G401 (cell line): ENCODE results near the gene OR6N2. TPM values are rescaled to one million over a fixed set of nuclear protein-coding genes. Genes with fewer than 3 reads are reported as not detected.

ENCODE experiments used
- DNase-seq: peaks from one replicate; pipeline ENCODE4 v3.0.0-alpha.2; 2015; ENCODE audit warnings: low spot score
- in situ Hi-C: cut with HindIII; loops from 2 replicates; pipeline ENCODE4 v1.10.0; 2016; ENCODE audit warnings: low sequenced_read_pairs, mixed read lengths
- total RNA-seq: library from RNA; depleted of rRNA; stranded (reverse); fragments of >200 nt; shearing (Covaris generic); gene quantifications from 2 replicates; pipeline ENCODE4 v1.2.3, GENCODE V29; 2014; rRNA removed

Gene OR6N2
- not detected in 2 replicates for total RNA-seq

DNA sequence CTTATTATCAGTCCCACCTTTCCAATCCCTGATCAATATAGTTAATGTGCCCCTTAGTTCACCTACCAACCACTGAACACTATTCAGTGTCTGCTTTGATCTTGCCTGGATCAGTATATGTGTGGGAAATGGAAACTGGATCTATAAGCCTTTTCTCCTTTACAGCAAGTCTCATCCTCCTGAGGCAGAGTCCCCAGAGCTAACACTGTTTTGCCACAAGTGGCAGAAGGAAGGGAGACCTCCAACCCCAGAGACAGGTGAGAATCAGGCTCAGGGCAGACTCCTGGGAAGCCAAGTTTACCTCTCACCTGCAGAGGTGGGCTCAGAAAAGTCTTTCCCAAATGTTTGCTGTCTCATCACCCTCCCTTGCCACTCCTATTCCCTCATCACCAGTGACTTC lies at the start of gene OR6N2:
Gene OR6N2 (minus strand): TSS at position 101 of the 400 bp plus-strand sequence. CDS start 3,569 bp downstream, outside the sequence.
- in situ Hi-C loops = no loop called here
- no peak for DNase-seq

DNA sequence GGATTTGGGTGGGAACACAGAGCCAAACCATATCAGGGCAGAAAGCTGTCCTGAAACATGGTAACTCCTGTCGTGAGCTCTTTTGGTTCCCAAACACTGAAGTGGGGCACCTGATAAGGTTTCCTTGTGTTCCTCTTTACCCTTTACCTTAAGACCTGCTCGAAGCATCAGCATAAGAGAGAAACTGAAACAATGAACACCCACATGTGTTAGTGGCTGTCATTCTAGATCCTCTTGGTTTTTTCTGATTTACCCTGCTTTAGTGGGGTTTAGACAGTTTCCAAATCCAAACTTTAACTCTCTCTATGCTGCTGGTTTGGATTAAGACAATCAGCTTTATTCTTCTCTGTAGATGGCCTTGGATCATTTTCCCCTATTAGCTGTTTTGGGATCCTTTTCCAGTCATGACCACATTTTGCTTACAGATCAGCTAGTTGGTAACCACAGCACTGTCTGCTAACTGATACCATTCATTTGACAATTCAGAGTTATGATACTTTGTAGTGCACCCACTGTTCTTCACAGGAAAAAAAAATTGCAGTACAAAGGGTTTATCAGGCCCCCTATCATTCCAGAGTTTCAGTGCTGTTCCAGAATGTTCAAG lies 49.2 kb upstream of the OR6N2 start:
- in situ Hi-C loops = no loop called here
- DNase-seq = no peak

- no peak for DNase-seq
- in situ Hi-C loops = no loop called here
Measured at GRCh38 chr1:158821723-158822122, 40.7 kb upstream of the OR6N2 start.

GRCh38 chr1:158819461-158820443 lies 38.7 kb upstream of the OR6N2 start:
- in situ Hi-C loops = no loop called here

DNA sequence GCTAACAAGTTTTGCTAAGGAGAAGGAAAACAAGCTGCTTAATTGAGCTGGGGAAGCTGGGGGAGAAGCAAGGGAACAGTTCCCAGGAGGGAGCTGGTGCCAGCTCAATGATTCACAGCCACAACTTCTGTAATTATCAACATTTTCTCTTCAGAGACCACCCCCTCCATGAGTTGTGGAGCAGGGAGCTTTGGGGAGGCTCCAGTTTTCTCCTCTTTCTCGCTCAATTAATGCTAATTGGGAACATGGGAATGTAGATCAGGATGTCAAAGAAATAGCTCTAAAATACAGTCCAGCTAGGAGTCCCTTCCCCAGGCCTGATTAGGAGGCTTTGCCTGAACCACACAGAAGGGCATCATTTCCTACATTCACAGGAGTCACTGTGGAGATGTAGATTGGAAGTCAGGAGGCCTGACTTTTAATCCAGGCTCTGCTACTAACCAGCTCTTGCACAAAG lies 38.0 kb upstream of the OR6N2 start:
- in situ Hi-C loops = no loop called here

More at GRCh38 chr1:158819461-158820443, 38.7 kb upstream of the OR6N2 start:
- DNase-seq = no peak

GRCh38 chr1:158818560-158818959 lies 37.6 kb upstream of the OR6N2 start:
- in situ Hi-C loops = no loop called here
- no peak for DNase-seq

More for the DNA sequence above, 38.0 kb upstream of the OR6N2 start:
- no peak for DNase-seq

- no peak for DNase-seq
- in situ Hi-C loops = no loop called here
Measured at GRCh38 chr1:158814970-158815369, 34.0 kb upstream of the OR6N2 start.

DNA sequence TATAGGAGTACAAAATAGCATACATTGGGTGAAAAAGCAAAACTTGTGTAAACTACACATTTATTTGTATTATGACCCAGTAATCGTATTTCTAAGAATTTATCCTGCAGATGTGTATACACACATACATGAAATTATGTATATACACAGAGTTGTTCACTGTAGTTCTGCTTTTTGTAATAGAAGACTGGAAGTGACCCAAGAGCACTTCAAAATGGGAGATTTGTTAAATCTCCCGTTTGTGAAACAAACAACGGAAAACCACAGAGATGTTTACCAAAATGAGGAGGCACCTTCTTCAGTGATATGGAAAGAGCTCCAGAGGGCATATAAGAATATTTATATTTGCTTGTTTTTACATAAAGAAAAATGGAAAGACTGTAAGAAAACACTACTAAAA lies 32.2 kb upstream of the OR6N2 start:
- in situ Hi-C loops = no loop called here
- no peak for DNase-seq

- in situ Hi-C loops = no loop called here
- no peak for DNase-seq
Measured at GRCh38 chr1:158812336-158812735, 31.3 kb upstream of the OR6N2 start.

DNA sequence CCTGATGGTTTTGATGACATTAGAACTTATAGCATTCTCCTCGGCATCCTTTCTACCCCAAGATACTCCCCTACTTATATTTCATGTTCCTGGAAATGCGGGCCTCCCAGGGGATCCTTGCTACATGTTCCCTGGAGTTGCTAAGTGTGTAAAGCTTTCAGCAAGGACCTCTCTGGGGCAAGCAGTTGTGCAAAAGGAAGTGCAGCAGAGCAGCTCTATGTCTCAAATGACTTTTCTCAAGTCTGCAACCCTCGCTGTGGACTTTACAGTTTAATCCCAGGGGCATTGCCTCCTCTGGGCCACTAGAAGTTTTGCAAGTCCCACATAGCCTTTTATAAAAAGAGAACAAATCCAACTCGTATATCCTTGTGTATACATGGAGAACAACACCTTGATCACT lies 29.3 kb upstream of the OR6N2 start:
- in situ Hi-C loops = no loop called here
- no peak for DNase-seq

DNA sequence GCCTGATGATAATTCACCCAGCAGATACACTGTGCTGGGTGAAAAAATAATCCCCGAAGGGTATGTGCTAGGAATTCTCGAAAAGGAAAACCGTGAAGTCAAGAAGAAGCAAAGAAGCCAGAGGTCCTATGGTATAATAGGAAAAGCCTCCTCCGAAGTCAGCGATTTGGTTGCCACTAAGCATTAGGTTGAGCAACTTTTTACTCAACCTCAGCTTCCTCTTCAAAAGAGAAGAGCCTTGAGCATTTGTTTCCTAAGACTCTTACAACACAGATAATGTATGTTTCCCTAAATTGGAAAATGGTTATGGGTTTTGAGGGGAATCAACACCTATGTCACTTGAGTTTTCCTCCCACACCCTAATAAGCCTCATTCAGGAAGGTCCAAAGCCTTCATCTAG lies 28.9 kb upstream of the OR6N2 start:
- DNase-seq = no peak
- in situ Hi-C loops = no loop called here

- in situ Hi-C loops = no loop called here
Measured at GRCh38 chr1:158809256-158809655, 28.3 kb upstream of the OR6N2 start.

GRCh38 chr1:158806916-158807536 lies 26.0 kb upstream of the OR6N2 start:
- DNase-seq = no peak
- in situ Hi-C loops = no loop called here

More at GRCh38 chr1:158809256-158809655, 28.3 kb upstream of the OR6N2 start:
- DNase-seq = no peak

- in situ Hi-C loops = no loop called here
Measured at GRCh38 chr1:158803678-158804077, 22.7 kb upstream of the OR6N2 start.

DNA sequence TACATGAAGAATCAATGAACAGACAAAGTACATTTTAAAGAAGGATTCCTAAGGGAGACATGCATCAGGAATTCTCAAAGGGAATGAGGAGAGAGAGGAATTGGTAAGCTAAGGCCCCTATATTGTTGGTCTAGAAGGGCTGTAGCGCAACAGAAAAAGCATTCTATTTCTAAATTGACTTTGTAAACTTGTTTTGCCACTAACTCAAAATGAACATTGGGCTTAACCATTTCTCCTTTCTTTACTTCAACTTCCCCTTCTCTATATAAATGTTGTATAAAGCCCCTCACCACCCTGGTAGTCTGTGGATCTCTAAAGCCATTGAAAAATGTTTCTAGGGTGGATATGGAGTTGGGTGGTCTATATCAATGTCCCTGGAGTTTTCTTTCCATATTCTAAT lies 20.4 kb upstream of the OR6N2 start:
- in situ Hi-C loops = no loop called here
- no peak for DNase-seq

More at GRCh38 chr1:158803678-158804077, 22.7 kb upstream of the OR6N2 start:
- no peak for DNase-seq

DNA sequence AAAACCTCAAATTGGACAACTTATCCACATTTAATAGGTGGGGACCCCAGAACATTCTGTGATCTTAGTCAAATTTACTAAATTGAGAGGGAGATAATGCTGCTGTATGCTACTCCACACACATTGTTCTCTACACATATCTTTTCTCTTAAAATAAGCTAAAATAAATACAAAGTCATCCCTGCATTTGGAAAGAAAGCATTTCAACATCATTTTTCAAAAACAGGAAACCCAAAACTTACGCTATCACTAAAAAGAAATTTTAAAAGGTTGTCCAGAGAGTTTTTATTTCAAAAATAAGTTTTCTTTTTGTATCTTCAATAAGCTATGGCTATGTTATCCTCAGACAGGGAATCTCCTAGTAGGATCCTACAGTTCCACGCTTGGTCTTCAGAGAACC lies 19.5 kb upstream of the OR6N2 start:
- in situ Hi-C loops = no loop called here
- no peak for DNase-seq

GRCh38 chr1:158799689-158800088 lies 18.7 kb upstream of the OR6N2 start:
- DNase-seq = no peak
- in situ Hi-C loops = no loop called here

GRCh38 chr1:158798531-158798930 lies 17.5 kb upstream of the OR6N2 start:
- in situ Hi-C loops = no loop called here
- no peak for DNase-seq

DNA sequence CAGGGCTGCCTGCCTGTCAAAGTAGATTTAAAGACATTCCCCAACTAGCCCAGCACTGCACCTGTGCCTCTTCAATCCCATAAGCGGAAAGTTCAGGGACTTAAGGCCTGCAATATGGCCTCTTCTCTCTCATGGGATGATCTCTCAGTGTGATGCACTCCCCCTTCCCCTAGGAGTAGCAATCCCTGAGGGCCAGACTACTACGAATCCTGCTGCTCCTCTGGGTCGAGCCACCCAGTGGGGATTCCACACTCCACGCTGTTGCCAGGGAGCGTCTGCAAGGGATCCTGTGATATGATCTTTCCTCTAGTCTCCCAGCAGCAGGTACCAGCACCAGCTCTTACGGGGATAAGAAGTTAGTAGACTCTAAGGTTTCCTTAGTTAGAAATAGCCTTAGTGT lies 13.2 kb upstream of the OR6N2 start:
- DNase-seq = no peak
- in situ Hi-C loops = no loop called here

GRCh38 chr1:158793604-158794003 lies 12.6 kb upstream of the OR6N2 start:
- in situ Hi-C loops = no loop called here
- no peak for DNase-seq
